GM12892 (cell line): ENCODE measurements around the gene SEC14L1. TPM values are rescaled to one million over a fixed set of nuclear protein-coding genes. Genes with fewer than 3 reads are reported as not detected.
"Not testable (repeated sequence)": the region's sequence is repeated elsewhere in the genome, so short reads cannot be mapped to it uniquely, and the experiment has no call there.

Experiments used
- DNase-seq: peaks from one replicate; pipeline ENCODE4 v3.0.0; 2011; ENCODE audit not compliant: insufficient read length
- FAIRE-seq: peaks from 2 replicates; lab custom pipeline; 2011; peaks lifted over from hg19 to GRCh38; lab: Jason Lieb, UNC
- POLR2A ChIP-seq: IDR thresholded peaks from 2 replicates; pipeline ENCODE4 v1.6.1; 2011; ENCODE audit warnings: low read depth, low read length, control low read depth
- POLR2AphosphoS5 ChIP-seq: IDR thresholded peaks from 2 replicates; pipeline ENCODE4 v1.6.1; 2011; ENCODE audit warnings: low read depth, low read length, control low read depth
- TAF1 ChIP-seq: IDR thresholded peaks from 2 replicates; pipeline ENCODE4 v1.6.1; 2011; ENCODE audit warnings: low read depth, mild to moderate bottlenecking, control low read depth, low read length, borderline replicate concordance
- polyA plus RNA-seq: library from polyadenylated mRNA; unstranded; fragments of >200 nt; gene quantifications from one replicate; pipeline ENCODE4 v1.2.1, GENCODE V29; 2012; ENCODE audit warnings: missing spikeins, inconsistent platforms; ENCODE audit not compliant: missing spikeins

SEC14L1 gene
- polyA plus RNA-seq: 29.6 TPM

DNA sequence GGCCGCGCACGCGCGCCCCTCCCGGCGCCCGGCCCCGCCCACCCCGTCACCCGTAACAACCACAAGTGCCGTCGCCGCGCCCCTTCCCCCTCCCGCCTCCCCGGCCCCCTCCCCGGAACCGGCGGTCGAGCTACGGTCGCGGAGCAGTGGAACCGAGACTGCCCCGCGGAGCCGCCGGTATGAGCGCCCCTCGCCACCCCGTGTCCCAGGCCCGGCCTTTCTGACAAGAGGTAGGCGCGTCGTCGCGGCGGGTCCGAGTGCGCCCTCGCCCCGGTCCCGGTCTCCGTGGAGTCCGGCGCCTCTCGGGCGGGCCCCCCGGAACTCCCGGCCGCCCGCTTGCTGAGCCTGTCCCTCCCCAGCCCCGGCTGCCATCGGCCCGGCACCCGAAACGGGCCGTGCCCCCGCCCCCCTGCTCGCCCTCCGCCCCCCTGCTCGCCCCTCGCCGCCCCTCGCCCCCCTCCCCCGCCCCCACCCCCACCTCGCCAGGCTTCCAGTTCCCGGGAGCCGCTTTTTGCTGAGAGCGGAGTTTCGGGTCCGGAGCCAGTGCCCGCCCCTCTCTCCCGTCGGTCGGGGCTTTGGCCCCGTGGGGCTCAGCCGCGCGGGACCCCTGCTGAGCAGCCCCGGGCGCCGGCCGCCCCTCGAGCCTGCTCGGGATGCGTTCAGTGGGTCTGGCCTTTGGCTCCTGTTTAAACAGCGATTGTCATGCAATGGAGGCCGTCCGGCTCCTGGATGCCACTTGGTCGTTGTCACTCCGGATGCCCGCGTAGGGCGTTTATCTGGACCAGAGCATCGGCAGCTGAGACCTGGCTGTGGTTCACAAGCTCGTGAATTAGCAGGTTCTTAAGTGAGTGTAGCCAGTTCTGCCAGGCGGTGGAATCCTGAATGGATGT is at the start of gene SEC14L1:
TSS of gene SEC14L1 (plus strand) at position 92 of the 890 bp plus-strand sequence. CDS start 2,628 bp downstream, outside the sequence.
- FAIRE-seq: peak; percentile 51
- no peak for DNase-seq
- TF ChIP-seq TAF1 (no peak), POLR2AphosphoS5 (no peak), POLR2A (no peak)

DNA sequence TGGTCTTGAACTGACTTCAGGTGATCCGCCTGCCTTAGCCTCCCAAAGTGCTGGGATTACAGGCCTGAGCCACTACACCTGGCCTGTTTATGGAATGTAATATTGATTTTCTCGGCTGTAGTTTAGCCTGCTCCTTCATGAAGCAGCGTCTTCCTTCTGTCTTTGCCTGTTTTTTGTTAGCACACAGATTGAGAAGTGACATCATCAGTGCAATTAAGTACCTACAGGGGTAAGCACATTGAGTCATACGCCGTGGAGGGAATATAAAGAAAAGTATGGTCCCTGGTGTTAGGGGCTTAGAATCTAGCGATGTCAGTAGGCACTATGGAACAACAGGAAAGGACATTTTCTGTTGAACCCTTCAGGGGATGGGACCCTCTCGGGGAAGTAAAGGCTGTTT is 48.7 kb upstream of the SEC14L1 start:
- no peak for TF ChIP-seq POLR2AphosphoS5
- TF ChIP-seq POLR2A: no peak
- no peak for TF ChIP-seq TAF1
- DNase-seq: no peak
- FAIRE-seq: no peak

DNA sequence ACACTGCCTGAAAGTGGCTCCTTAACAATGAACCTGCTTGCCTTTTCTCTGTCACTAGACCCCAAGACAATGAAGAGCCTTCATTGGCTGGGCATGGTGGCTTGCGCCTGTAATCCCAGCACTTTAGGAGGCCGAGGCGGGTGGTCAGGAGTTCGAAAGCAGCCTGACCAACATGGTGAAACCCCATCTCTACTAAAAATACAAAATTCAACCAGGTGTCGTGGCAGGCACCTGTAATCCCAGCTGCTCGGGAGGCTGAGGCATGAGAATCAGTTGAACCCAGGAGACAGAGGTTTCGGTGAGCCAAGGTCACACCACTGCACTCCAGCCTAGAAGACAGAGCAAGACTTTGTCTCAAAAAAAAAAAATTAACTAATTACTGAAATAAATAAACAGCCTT is 45.3 kb upstream of the SEC14L1 start:
- no peak for DNase-seq
- FAIRE-seq: no peak
- TF ChIP-seq TAF1 (no peak), POLR2AphosphoS5 (no peak), POLR2A (no peak)

DNA sequence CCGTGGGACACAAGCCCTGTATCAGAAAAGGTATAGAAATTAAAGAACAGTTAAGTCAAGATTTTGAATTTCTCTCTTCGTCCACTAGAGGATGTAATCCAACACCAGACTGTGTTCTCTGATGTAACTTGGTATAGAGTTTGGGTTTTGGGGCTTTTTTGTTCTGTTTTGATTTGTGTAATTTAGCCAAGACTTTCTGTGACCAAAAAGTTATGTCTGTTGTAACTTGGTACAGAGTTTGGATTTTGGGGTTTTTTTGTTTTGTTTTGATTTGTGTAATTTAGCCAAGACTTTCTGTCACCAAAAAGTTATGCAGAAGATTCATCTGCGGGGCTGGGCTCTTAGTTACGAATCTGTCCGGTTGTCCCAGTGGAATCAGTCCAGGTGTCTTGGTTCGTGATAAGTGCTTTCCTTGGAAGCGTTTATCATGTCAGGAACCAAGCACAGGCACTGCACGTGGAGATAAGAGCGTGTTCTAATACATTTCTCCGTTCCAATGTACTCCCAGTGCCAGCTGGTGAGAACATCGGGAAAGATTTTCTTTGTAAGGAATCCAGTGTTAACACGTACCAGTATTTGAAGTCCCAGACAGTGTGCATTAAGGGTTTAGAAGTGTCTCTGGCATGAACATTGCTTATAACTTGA is 44.1 kb upstream of the SEC14L1 start:
- DNase-seq (no peak), FAIRE-seq (no peak)
- TF ChIP-seq TAF1 (no peak), POLR2A (no peak), POLR2AphosphoS5 (no peak)

DNA sequence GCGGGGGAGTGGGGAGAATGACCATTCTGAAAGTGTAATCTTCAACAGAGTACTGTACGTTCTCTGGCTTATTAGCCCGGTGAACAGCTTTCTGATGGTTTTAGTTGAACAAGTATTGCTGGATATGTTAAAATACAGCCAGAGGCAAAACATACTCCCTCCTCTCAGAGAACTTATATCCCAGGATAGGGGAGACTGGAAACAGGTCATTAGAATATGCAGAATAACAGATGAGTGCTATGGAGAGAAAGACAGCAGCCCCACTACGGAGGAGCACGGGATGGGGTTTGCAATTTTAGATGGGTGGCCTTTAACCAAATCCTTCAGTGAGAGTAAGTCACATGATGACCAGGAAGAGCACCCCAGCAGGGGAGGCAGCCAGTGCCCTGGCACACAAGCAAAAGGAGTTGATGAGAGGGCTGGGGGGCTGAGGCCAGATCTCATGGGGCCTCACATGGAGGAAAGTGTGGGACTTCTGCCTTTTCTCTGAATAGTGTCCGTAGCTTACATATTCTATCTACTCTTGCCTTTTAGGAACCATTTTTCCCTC is 43.1 kb upstream of the SEC14L1 start:
- TF ChIP-seq POLR2AphosphoS5 (no peak), TAF1 (no peak), POLR2A (no peak)
- FAIRE-seq: no peak
- DNase-seq: no peak

DNA sequence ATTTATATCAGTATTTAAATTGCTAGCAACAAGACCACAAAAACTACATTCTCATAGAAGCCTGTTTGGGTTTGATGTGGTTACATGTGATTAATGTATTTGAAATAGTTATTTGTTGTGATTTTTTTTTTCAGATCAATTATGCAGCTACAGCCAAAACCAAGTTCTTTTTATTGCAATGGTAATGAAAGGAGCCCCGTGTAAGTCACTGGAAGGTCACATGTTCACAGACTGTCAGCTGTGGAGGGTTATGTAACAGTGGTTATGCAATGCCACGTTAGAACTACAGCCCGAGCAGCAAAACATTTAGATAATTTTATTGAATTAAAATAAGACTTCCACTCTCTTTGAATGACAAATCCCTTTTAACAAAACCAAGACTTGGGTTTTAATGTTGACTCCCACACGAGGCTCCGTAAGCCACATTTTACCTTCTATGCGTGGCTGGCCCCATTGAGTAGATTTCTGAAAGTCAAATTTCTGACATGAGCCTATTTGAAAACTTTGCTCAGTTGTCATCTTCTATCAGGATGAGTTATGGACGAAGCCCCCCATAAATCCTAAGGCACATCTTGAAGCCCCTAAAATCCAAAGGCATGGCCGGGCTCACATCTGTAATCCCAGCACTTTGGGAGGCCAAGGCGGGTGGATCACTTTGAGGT is 41.8 kb upstream of the SEC14L1 start:
- no peak for FAIRE-seq
- no peak for TF ChIP-seq POLR2A
- no peak for TF ChIP-seq POLR2AphosphoS5
- TF ChIP-seq TAF1: no peak
- DNase-seq: no peak

DNA sequence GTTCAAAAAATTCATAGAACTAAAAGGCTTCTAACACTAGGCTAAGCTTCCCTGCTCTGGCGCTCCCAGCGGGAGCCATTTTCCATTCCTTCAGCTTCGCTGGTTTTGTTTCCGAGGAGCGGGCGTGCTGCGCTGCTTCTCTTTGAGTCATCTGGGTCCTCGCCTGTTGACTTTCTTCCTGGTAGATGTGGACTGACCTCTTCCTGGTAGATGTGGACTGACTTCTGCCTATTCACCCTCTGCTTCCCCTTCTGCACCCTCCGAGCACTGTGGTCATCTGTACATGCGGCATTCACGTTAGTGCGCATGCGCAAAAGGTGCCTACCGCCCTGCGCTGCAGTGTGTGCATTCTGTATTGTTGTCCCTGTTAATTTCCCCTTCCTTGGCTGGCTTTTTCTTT is 40.8 kb upstream of the SEC14L1 start:
- FAIRE-seq: no peak
- no peak for DNase-seq
- no peak for TF ChIP-seq POLR2A
- no peak for TF ChIP-seq TAF1
- no peak for TF ChIP-seq POLR2AphosphoS5

DNA sequence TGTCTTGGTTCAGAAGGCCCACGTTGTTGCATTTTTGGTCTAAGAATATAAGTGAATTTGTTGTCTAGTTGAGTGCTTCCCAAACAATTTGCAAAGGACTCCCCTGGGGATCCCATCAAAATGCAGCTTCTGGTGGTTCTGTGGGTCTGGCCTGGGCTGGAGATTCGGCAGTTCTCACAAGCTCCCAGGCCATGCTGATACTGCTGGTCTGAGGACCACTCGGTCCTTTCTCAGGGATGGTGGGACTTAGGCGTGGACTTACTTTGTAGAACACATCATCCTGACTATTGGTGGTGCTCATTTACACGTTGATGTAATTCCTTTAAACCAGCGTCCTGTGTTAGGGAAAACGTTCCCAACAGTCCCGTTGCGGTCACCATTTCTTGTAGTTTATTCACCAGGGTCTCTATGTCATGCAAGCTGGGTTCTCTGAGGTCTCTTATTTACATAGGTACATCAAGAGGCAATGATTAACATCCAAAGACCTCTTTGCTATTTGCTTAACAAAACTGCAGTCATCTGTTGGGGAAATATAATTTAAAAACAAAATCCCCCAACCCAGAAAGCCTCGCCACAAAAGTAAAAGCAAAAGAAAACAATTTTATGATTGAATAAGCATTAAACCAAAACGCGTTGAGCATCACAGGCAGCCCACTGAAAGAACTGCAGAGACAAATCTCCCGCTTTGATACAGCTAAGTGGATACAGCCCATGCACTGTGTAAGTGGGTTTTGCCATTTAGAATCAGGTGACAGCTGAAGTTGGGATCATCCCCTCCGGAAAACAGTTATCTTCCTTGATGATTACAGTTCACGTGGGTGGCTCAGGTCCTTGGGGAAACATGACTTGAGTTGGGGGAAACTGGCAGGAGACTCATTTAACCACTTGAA is 39.0 kb upstream of the SEC14L1 start:
- TF ChIP-seq TAF1: no peak
- FAIRE-seq (no peak), DNase-seq (no peak)

DNA sequence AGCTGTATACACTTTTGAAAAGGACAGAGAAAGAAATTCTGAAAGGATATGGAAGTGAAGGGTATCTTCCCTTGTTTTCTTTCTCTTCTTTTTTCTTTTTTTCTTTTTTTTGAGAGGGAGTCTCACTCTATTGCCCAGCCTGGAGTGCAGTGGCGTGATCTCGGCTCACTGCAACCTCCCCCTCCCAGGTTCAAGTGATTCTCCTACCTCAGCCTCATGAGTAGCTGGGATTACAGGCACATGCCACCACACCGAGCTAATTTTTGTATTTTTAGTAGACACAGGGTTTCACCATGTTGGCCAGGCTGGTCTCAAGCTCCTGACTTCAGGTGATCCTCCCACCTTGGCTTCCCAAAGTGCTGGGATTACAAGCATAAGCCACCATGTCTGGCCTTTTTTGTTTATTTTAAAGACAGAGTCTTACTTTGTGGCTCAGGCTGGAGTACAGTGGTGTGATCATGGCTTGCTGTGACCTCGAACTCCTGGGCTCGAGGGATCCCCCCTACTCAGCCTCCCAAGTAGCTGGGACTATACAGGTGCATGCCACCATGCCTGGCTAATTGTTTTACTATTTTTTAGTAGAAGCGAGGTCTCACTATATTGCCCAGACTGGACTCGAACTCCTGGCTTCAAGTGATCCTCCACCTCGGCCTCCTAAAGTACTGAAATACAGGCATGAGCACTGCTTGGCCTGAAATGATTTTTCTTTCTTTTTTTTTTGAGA is 38.2 kb upstream of the SEC14L1 start:
- DNase-seq, FAIRE-seq: not testable (repeated sequence)

DNA sequence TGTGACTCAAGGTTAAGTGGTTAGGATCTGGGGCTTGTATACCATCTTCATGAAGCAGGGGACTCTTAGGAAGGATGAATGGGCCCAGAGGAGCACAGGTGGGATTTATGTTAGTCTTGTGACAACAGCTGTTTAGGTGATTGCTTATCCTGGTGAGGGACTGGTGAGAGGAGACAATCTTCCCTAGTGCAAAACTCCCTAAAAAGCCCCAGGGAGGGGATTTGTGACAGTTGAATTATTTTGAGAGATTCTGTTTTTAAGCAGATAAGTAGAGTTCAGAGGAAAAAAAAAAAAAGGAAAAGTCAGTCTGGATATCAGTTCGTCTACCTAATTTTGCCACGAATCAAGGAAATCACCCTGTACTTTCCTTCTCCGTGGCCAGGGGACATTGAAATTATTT is 35.1 kb upstream of the SEC14L1 start:
- no peak for FAIRE-seq
- TF ChIP-seq TAF1 (no peak), POLR2AphosphoS5 (no peak), POLR2A (no peak)
- no peak for DNase-seq
